ENCODE measurements around the gene DNMBP.
"Not testable (repeated sequence)": the region's sequence is repeated elsewhere in the genome, so short reads cannot be mapped to it uniquely, and the experiment has no call there.

Gene DNMBP

DNA sequence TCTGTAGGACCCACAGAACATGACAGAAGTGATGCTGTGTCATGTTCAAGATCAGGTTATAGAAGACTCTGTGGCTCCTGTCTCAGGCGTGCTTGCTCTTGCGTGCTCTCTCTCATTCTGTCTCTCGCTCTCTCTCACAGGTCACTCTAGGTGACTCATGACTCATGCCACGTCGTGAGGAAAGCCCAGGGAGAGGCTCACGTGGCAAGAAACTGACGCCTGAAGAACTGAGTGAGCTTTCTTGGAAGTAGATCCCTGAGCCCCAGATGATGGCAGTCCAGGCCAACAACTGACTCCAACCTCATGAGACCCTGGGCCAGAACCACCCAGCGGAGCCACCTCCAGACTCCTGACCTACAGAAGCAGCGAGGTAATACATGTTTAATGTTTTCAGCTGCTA is 103.3 kb downstream of the DNMBP start:
- no peak for DNase-seq

DNA sequence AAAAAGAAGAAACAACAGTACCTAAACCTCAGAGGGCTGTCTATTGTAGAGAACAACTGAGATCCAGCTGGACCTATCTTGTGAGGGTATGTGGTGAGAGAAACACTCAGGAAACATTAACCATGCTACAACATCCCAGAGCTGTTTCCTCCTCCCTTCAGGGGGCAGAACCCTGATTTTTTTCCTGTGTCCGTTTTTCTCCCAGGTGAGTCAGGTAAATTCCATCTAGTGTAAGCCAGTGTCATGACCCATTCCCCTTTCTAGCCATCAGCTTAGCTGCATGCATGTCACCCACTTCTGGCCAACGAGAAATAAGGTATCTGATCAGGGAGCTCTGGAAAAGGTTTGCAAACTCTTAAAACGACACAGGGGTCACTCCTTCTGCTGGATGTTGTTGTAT is 103.8 kb downstream of the DNMBP start:
- DNase-seq, result no peak

DNA sequence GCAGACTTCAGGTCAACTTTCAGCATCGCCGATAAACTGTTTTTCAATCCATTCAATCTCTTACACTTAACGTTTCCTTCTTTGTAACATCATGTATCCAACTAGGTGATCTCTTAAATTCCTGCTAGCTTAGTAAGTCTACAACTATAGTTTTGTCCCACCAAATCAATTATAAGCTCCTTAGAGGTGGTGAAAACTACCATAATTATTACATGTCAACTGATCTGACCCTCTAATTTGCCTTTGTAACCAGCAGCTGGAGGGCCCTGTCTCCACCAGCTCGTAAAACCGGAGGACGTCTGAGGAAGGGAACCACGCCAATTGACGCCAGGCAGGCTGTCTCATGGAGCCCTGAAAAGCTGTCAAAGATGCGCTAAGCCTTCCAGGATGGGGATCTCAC is 113.9 kb downstream of the DNMBP start:
- no peak for DNase-seq

DNA sequence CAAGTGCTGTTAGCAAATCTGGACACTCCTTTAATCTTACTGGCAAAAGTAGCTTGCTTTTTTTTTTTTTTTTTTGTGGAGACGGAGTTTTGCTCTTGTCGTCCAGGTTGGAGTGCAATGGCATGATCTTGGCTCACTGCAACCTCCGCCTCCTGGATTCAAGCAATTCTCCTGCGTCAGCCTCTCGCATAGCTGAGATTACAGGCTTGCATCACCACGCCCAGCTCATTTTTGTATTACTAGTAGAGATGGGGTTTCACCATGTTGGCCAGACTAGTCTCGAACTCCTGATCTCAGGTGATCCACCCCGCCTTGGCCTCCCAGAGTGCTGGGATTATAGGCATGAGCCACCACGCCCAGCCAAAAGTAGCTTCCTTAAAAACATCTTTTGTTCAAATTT is 114.7 kb downstream of the DNMBP start:
- not testable (repeated sequence) for DNase-seq

DNA sequence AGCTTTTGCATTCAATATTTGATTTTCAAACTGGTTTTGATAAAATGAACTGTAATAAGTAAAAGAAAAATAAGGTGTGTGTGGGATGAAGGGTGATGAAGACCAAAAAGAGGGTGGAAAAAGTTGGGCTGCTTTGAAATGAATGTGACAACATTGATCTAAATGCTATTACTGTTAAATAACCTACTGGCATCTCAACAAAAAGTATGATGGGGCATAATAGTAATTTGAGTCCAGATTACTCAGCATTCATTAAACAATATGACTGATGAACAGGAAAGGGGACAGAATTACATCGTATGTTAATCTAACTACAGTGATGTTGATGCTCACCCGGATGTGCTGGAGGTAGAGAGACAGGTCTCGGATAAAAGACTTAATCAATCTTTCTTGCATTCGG is 115.1 kb downstream of the DNMBP start:
- DNase-seq, result no peak

DNA sequence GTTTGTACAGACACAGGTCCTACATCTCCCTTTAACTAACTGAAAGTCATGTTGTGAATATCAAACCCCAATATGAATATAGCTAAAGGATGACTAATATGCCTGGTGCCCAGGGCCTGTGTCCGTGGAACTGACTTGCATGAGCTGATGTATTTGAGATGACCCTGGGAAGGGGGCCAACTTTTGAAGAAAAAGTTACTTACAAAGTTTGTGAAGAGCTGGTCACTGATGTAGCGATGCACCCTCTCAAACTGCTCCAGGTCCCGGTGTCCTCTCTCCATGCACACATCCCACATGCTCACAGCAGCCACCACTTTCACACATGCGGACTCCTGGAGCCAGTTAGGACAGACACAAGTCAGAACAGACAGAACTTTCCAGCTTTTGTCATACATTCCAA is 121.1 kb downstream of the DNMBP start:
- DNase-seq, result no peak

DNA sequence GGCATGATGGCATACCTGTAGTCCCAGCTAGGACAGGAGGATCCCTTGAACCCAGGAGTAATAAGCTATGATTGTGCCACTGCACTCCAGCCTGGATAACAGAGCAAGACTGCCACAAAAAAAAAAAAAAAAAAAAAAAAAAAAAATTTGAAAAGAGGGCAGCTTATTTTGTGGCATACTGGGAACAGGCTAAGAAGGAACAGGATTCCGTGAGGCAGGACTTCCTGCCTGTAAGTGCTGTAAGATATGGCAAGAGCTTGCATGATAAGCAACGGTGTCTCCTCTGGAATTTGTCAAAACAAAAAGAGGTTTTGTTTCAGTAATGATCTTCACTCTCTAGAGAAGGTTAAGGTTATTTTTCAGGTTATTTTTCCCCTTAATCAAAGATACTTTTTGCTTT is 126.2 kb downstream of the DNMBP start:
- no peak for DNase-seq

DNA sequence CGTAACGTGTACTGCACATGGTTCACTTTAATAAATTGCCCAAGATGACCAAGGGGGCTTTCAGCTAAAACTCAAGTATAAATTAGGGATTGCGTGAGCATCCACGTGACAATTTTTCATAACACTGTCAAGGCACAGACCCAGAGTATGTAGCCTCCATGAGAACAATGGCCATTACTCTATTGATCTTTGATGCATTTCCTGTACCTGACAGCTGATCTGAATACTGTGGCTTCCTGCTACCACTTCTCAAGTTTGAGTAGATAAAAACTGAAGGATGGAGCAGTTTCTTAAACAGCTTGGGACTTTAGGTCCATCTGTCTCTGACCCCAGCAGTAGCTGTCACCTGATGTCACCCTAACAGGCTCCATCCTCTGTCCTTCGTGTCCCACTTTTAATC is 128.4 kb downstream of the DNMBP start:
- no peak for DNase-seq

DNA sequence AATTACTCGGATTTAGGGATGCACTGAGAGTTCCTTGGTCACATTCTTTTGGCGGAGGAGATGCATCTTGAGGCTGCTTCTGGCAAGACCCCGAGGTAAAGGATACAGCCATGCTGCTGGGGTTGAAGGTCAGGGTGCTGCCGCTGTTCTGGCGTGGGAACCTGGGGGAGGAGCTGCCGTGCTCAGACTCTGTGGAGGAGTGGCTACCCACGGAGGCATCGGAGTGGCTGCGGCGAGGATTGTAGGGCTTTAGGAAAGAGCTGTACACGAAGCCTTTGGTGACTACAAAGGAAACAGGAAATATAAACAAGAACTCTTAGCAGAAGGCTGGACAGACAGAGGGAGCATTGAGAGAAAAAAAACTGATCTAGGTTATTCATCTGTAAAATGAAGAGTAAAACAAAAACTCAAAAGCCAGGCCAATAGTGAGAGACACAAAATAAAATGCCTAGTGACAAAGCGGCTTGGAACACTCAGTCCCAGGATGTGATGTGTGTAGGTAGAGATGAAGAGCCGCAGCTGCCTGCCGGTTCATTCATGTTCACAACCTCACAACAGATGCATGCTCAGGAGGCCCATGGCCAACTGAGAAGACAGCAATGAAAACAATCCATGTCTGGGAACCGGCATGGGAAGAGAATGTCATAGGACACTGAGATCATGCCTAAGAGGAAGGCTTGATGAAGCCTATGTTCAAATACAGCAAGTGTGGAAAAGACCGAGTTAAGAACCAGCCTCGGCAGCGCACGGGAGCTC is 129.5 kb downstream of the DNMBP start:
- DNase-seq, result no peak

DNA sequence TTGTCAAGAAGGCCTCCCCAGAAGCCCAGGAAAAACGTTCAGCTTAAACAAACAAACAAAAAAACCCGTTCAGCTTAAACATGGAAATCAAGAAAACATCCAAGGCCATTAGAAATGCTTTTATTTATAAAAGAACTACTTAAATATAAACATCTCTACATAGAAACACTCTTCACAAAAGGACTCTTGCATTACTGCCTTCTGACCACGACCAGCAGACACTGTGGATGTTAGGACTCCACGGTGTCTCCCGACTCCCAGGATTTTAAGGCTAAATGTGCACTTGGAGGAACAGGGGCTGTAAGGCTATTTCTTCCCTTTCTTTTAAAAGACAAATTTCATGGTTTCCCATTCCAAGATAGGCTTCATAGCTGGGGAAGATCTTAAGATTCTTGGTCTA is 134.3 kb downstream of the DNMBP start:
- no peak for DNase-seq

DNA sequence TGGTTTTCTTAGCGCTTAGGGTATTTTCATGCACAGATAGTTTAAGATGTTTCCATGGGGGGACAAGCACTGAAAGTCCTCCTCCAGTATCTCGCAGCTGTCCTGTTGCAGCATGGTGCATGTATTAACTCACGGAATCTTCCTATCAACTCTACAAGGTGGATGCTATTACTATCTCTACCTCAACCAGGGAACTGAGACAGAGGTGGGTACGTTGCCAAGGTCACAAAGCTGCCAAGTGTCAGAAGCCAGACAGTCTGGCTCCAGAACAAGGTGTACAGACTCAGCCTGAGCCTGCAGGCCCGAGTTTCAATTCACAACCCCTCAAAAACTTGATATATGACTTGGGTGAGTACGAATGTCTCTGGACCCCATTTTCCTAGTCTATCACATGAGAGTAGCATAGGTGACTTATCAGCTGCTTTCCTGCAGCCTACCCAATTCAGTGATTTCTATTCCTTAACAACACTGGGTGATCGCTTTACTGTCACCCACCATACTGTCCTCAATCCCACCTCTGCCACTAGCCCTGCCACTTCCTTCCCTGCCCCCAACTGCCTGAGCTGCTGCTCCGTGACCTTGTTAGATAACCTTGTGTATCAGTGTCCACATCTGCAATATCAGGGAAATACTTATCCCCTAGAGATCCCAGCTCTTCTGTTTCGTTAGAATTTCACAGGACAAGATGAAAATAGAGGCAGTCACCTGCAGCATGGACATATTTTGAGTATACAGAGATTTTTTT is 135.2 kb downstream of the DNMBP start:
- DNase-seq, result no peak

DNA sequence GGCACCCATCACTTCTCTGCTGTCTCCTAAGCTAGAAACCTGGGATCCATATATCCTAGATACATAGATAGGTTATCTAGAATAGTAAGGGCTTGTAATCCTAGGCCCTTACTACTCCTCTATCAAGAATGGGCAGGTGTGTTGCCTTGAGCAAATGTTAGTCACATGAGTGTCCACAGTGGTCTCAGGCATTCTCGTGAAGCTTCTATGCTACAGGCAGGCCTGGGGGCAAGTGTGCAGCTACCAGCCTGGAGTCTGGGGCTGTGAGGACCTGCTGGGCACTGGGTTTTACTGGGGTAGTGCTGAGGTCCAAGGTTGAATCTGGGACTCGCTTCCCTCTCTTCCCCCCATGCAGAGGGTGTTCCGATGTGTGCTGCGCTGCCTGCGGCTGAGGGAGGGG is 135.9 kb downstream of the DNMBP start:
- DNase-seq, result no peak

DNA sequence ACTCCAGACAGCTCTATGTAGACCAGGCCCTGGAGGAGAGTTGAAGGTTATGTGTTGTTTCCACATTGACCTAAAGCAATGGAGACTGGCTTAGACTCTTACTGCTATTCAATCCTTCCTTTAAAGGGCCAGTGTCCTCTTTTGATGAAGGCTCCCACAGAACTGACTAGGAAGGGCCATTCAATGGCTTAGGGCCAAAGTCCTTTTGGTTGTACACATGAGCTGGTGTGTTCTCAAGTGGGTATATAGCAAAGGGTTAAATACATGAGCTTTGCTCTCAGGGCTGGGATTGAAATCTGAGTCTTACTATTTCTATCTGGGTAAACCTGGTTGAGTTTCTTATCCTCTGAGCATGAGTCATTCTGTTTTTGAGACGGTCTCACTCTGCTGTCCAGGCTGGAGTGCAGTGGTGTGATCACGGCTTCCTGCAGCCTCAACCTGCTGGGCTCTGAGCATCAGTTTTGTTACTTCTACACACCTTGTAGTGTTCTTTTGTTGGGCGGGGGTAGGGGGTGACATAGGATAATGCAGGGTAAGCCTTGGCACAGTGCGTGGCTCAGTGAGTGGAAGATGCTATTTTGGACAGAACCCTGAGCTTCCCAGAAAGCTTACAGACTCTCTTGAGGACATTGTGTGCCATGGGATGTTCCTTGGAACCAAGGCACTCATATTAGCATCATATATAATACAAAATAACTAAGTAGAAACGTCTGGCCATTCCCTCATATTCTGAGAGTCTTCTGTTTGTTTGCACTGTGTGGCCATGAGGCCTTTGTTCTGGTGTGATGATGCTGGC is 137.2 kb downstream of the DNMBP start:
- no peak for DNase-seq

DNA sequence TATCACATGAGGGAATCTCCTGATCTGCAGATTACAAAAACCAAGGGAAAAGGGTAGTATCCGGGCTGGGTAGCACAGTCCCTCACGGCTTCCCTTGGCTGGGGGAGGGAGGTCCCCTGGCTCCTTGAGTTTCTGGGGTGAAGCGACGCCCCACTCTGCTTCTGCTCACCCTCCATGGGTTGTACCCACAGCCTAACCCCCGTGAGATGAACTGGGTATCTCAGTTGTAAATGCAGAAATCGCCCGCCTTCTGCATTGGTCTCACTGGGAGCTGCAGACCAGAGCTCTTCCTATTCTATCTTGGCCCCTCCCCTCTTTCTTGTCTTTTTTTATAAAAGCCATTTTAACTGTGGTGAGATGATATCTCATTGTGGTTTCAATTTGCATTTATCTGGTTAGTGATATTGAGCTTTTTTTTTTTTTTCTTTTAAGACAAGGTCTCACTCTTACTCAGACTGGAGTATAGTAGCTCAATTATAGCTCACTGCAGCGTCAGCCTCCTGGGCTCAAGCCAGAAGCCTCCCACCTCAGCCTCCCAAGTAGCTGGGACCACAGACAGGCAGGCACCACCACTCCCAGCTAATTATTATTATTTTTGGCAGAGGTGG is 139.5 kb downstream of the DNMBP start:
- DNase-seq, result peak in 1 of 4 experiments; percentile 2

DNA sequence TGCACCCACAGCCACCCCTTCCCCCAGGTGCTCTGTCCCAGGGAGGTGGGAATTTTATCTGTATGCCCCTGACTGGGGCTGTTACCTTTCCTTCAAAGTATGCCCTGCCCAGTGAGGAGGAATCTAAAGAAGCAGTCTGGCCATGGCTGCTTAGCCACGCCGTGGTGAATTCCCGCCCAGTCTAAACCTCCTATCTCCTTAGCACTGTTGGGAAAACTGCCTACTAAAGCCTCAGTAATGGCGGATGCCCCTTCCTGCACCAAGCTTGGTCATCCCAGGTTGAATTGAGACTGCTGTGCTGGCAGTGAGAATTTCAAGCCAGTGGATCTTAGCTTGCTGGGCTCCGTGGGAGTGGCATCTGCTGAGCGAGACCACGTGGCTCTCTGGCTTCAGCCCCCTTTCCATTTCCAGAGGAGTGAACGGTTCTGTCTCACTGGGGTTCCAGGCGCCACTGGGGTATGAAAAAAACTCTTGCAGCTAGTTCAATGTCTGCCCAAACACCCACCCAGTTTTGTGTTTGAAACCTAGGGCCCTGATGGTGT is 140.1 kb downstream of the DNMBP start:
- no peak for DNase-seq

DNA sequence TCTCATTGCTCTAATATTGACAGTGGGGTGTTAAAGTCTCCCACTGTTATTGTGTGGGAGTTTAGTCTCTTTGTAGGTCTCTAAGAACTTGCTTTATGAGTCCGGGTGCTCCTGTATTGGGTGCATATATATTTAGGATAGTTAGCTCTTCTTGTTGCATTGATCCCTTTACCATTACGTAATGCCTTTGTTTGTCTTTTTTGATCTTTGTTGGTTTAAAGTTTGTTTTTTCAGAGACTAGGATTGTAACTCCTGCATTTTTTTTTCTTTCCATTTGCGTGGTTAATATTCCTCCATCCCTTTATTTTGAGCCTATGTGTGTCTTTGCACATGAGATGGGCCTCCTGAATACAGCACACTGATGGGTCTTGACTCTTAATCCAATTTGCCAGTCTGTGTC is 142.5 kb downstream of the DNMBP start:
- DNase-seq, result not testable (repeated sequence)

DNA sequence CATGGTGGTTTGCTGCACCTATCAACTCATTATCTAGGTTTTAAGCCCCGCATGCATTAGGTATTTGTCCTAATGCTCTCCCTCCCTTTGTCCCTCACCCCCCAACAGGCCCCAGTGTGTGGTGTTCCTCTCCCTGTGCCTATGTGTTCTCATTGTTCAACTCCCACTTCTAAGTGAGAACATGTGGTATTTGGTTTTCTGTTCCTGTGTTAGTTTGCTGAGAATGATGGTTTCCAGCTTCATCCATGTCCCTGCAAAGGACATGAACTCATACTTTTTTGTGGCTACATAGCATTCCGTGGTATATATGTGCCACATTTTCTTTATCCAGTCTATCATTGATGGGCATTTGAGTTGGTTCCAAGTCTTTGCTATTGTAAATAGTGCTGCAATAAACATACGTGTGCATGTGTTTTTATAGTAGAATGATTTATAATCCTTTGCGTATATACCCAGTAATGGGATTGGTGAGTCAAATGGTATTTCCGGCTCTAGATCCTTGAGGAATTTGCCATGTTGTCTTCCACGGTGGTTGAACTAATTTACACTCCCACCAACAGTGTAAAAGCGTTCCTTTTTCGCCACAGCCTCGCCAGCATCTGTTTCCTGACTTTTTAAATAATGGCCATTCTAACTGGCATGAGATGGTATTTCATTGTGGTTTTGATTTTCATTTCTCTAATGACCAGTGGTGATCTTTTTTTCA is 146.1 kb downstream of the DNMBP start:
- DNase-seq, result not testable (repeated sequence)

DNA sequence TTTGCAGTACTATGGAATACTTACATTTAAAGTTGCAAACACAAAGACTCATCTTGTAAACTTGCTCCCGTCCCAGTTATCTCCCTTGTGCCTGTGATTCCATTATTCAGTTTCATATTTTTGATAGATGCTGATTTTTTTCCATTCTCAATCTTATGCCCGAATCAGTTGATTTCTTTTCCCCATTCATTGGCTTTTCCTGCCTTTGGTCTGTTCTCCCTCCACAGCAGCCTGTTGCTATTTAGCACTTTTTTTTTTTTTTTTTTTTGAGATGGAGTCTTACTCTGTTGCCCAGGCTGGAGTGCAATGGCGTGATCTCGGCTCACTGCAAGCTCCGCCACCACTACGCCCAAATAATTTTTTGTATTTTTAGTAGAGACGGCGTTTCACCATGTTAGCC is 149.3 kb downstream of the DNMBP start:
- DNase-seq, result no peak

DNA sequence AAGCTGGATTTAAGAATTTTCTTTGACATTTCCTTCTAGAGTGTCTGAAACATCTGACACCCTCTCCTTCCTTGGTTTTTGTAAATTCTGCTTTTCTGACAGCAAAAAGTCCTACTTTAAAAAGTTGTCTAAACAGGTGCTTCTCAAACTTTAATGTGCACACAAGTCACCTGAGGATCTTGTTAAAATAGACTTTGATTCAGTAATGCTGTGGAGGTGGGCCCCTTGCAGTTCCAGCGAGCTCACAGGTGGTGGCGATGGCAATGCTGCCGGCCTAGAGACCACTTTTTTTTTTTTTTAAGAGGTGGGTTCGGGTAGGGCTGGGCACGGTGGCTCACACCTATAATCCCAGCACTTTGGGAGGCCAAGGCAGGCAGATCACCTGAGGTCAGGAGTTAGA is 150.2 kb downstream of the DNMBP start:
- no peak for DNase-seq

DNA sequence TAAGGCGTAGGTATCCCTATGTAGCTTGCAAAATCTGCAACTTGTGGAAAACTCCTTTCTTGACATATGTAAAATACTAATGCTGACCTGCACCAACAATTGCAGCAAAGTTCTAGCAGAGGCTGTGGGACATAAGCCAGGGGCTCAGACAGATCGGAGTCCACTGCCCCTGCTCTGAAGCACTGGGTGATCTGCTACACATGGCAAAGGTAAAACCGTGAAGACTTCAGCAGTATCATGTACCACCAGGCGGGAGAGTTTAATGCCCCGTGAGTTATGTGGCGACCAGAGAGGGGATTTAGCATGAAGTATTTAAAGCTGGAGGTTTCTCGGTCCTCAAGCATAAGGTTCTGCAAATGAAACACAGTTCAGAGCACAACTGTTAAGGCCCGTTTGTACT is 150.9 kb downstream of the DNMBP start:
- DNase-seq, result no peak

DNA sequence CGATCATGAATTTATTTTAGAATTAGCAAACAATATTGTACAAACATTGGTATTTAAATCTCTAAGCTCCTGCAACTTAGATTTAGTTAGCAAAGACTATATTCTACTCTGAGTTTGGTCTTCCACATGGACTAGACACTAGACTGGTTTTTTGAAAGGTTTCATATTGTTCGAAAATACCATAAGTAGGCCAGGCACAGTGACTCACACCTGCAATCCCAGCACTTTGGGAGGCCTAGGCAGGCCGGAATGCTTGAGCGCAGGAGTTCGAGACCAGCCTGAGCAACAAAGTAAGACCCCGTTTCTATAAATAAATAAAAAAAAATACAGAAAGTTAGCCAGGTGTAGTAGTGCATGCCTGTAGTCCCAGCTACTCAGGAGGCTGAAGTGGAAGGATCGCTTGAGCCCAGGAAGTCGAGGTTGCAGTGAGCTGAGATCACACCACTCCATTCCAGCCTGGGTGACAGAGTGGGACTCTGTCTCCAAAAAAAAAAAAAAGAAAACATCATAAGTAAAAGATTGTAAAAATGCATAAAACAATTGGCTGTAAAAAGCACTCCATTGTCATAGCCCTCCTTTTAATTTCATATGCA is 154.2 kb downstream of the DNMBP start:
- no peak for DNase-seq

DNA sequence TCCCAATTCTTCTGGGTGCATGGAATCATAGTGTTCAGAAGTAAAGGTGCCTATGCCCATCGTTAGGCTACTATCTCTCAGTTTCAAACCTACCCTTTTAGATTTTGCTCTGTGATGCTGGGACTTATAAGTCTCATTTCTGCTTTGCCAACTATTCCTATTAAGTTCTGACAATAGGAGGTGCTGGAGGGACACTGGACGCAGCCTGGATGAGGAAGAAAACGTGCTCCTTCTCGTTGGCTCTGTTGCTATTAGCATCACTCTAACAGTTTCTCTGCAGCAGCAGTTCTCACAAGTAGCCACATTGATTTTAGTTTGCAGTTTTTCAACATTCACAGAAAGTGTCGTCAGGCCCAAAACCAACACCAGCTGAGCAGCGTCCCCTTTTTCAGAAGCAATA is 154.9 kb downstream of the DNMBP start:
- DNase-seq, result no peak

Data from activated naive CD4-positive, alpha-beta T cell (primary cell).